Endothelial cell (in vitro differentiated cells): ENCODE results near the gene HOXD4. TPM values are rescaled to one million over a fixed set of nuclear protein-coding genes. Genes with fewer than 3 reads are reported as not detected.
A peak's percentile ranks its signal among the peaks of the same experiment; 100 is the strongest.

Experiments used
- DNase-seq: peaks from one replicate; pipeline ENCODE4 v3.0.0; 2021; ENCODE audit warnings: low spot score
- H3K27ac Mint-ChIP-seq: one replicate; pipeline ENCODE4 v1.8.0; 2021; ENCODE audit warnings: mixed read lengths, inconsistent platforms; ENCODE audit not compliant: unreplicated experiment
- H3K27me3 Mint-ChIP-seq: one replicate; pipeline ENCODE4 v1.8.0; 2021; ENCODE audit warnings: mild to moderate bottlenecking, moderate library complexity, mixed read lengths, inconsistent platforms; ENCODE audit not compliant: unreplicated experiment
- H3K36me3 Mint-ChIP-seq: one replicate; pipeline ENCODE4 v1.8.0; 2021; ENCODE audit warnings: mild to moderate bottlenecking, low read depth, mixed read lengths, inconsistent platforms; ENCODE audit not compliant: unreplicated experiment
- H3K4me1 Mint-ChIP-seq: one replicate; pipeline ENCODE4 v1.8.0; 2021; ENCODE audit warnings: mild to moderate bottlenecking, mixed read lengths, inconsistent platforms; ENCODE audit not compliant: unreplicated experiment
- H3K4me3 Mint-ChIP-seq: one replicate; pipeline ENCODE4 v1.8.0; 2021; ENCODE audit warnings: mild to moderate bottlenecking, mixed read lengths, inconsistent platforms; ENCODE audit not compliant: unreplicated experiment
- H3K9me3 Mint-ChIP-seq: one replicate; pipeline ENCODE4 v1.8.0; 2021; ENCODE audit warnings: mixed read lengths, inconsistent platforms; ENCODE audit not compliant: unreplicated experiment
- CTCF ChIP-seq: fragments of 200-600 bp; sonication (generic); IDR thresholded peaks from one replicate; pipeline ENCODE4 v1.5.0; 2021; ENCODE audit warnings: antibody characterized with exemption; ENCODE audit not compliant: unreplicated experiment
- total RNA-seq: library from RNA; stranded (reverse); fragmentation: NEBNext Ultra II Directional; extraction: Animal tissue kit (Norgen Biotek cat#: 25700); gene quantifications from one replicate; pipeline ENCODE4 v1.2.1, GENCODE V29; 2021; ENCODE audit not compliant: unreplicated experiment

The HOXD4 gene
- total RNA-seq, 1 donor from 2014 or later, result 3.5 TPM

GRCh38 chr2:176110415-176111308 is 40.7 kb upstream of the HOXD4 start:
- no peak for TF ChIP-seq CTCF
- Mint-ChIP-seq H3K27me3 (peaks cover 40% of the 10 kb centered on the region), H3K36me3 (no peaks in the 10 kb centered on the region), H3K4me3 (no peak overlapping the region), H3K9me3 (no peaks in the 10 kb centered on the region), H3K27ac (no peak overlapping the region), H3K4me1 (peaks cover 25% of the 10 kb centered on the region)
- no peak for DNase-seq

- no peaks in the 10 kb centered on the region for H3K9me3 Mint-ChIP-seq
- no peak overlapping the region for H3K27ac Mint-ChIP-seq
- no peak overlapping the region for H3K4me3 Mint-ChIP-seq
- peak; percentile 34 for TF ChIP-seq CTCF
- DNase-seq, result peak; percentile 83
- H3K4me1 Mint-ChIP-seq, result peaks cover 20% of the 10 kb centered on the region
- H3K27me3 Mint-ChIP-seq, result peaks cover 37% of the 10 kb centered on the region
- H3K36me3 Mint-ChIP-seq, result no peaks in the 10 kb centered on the region
Measured at GRCh38 chr2:176111309-176111663, 40.1 kb upstream of the HOXD4 start.

GRCh38 chr2:176111846-176112374 is 39.4 kb upstream of the HOXD4 start:
- no peaks in the 10 kb centered on the region for H3K36me3 Mint-ChIP-seq
- H3K4me3 Mint-ChIP-seq, result no peak overlapping the region
- TF ChIP-seq CTCF, result no peak
- no peak for DNase-seq
- H3K27me3 Mint-ChIP-seq, result peaks cover 40% of the 10 kb centered on the region
- H3K9me3 Mint-ChIP-seq, result no peaks in the 10 kb centered on the region
- no peak overlapping the region for H3K27ac Mint-ChIP-seq
- peaks cover 19% of the 10 kb centered on the region for H3K4me1 Mint-ChIP-seq

- DNase-seq, result no peak
- H3K9me3 Mint-ChIP-seq, result no peaks in the 10 kb centered on the region
- H3K27ac Mint-ChIP-seq, result no peak overlapping the region
- TF ChIP-seq CTCF, result no peak
- no peak overlapping the region for H3K4me3 Mint-ChIP-seq
- peaks cover 40% of the 10 kb centered on the region for H3K27me3 Mint-ChIP-seq
- H3K4me1 Mint-ChIP-seq, result peaks cover 17% of the 10 kb centered on the region
- H3K36me3 Mint-ChIP-seq, result no peaks in the 10 kb centered on the region
Measured at GRCh38 chr2:176112375-176113302, 38.7 kb upstream of the HOXD4 start.
